Activated CD4-positive, alpha-beta T cell treated with anti-CD3 and anti-CD28 coated beads for 36 hours (primary cell): ENCODE data around the gene ADAM19. TPM values are rescaled to one million over a fixed set of nuclear protein-coding genes. Genes with fewer than 3 reads are reported as not detected.

Source experiments
- ATAC-seq: fragments of 200-7000 bp; cut with Tn5 transposase; one replicate; pipeline ENCODE4 v1.10.0; 2021; ENCODE audit warnings: mild to moderate bottlenecking, moderate library complexity
- CTCF ChIA-PET: fragments of 350-600 bp; sonication (Branson Sonifier 250); formaldehyde crosslinking; loops from one replicate; lab custom pipeline; 2021; ENCODE audit warnings: antibody characterized with exemption; lab: Charles Lee
- POLR2A ChIA-PET: fragments of 350-600 bp; sonication (Branson Sonifier 250); formaldehyde crosslinking; loops from one replicate; lab custom pipeline; 2021; ENCODE audit warnings: antibody characterized with exemption, inconsistent platforms; lab: Charles Lee
- DNase-seq: peaks from one replicate; pipeline ENCODE4 v3.0.0-alpha.2; 2020
- H3K27ac Mint-ChIP-seq: one replicate; pipeline ENCODE4 v1.8.0; 2021; ENCODE audit warnings: mixed read lengths
- H3K27me3 Mint-ChIP-seq: one replicate; pipeline ENCODE4 v1.8.0; 2021; ENCODE audit warnings: mixed read lengths
- H3K36me3 Mint-ChIP-seq: one replicate; pipeline ENCODE4 v1.8.0; 2021; ENCODE audit warnings: low read depth, mixed read lengths
- H3K4me1 Mint-ChIP-seq: one replicate; pipeline ENCODE4 v1.8.0; 2021; ENCODE audit warnings: mixed read lengths
- H3K4me3 Mint-ChIP-seq: one replicate; pipeline ENCODE4 v1.8.0; 2021; ENCODE audit warnings: mild to moderate bottlenecking, moderate library complexity, mixed read lengths
- H3K9me3 Mint-ChIP-seq: one replicate; pipeline ENCODE4 v1.8.0; 2021; ENCODE audit warnings: low read depth, mixed read lengths
- intact Hi-C, 2 experiments: fragments of 100-400 bp; cut with DNase I in 1 of 2; cut with micrococcal nuclease in 1 of 2; formaldehyde crosslinking; loops; one replicate each; pipeline versions ENCODE4 v1.14.2 to v1.15.1; 2022 to 2024; cut with DNase I, micrococcal nuclease
- total RNA-seq, 2 experiments: library from RNA; stranded (reverse); gene quantifications; one replicate each; pipeline ENCODE4 v1.2.3, GENCODE V29; 2021

Gene ADAM19
- total RNA-seq, 2 experiments from 2014 or later: 63.6 to 69.5 TPM

- Mint-ChIP-seq H3K9me3 (no peaks in the 10 kb centered on the region), H3K4me1 (peaks cover 26% of the 10 kb centered on the region), H3K27ac (no peak overlapping the region), H3K36me3 (peaks cover 17% of the 10 kb centered on the region), H3K27me3 (no peaks in the 10 kb centered on the region), H3K4me3 (no peak overlapping the region)
- ATAC-seq (peak; percentile 89), DNase-seq (peak; percentile 59)
- ChIA-PET CTCF (interaction anchor here (0.5 to 1.9 kb wide), 6 partner anchors 12 to 246 kb away, joined by 3 to 5 read pairs (median 3); no protein-coding TSS in a partner anchor), POLR2A (no interaction called here)
- intact Hi-C loops: no loop called here
Measured at GRCh38 chr5:157516006-157516405, 59.6 kb downstream of the ADAM19 start.

GRCh38 chr5:157514974-157515373 is 60.6 kb downstream of the ADAM19 start:
- intact Hi-C loops: no loop called here
- Mint-ChIP-seq H3K27ac (no peak overlapping the region), H3K4me1 (peaks cover 21% of the 10 kb centered on the region), H3K27me3 (no peaks in the 10 kb centered on the region), H3K9me3 (no peaks in the 10 kb centered on the region), H3K4me3 (no peak overlapping the region), H3K36me3 (peaks cover 17% of the 10 kb centered on the region)
- POLR2A ChIA-PET: no interaction called here
- CTCF ChIA-PET: interaction anchor here (1.9 kb wide), 1 partner anchor 247 kb away, joined by 5 read pairs; no protein-coding TSS in a partner anchor
- DNase-seq: no peak
- no peak for ATAC-seq

GRCh38 chr5:157513182-157513581 is 62.4 kb downstream of the ADAM19 start:
- Mint-ChIP-seq H3K27me3 (no peaks in the 10 kb centered on the region), H3K27ac (no peak overlapping the region), H3K4me1 (peaks cover 13% of the 10 kb centered on the region), H3K36me3 (peaks cover 15% of the 10 kb centered on the region), H3K4me3 (no peak overlapping the region), H3K9me3 (no peaks in the 10 kb centered on the region)
- CTCF ChIA-PET: interaction anchor here (0.6 kb wide), 1 partner anchor 112 kb away, joined by 3 read pairs; no protein-coding TSS in a partner anchor
- ATAC-seq (no peak), DNase-seq (no peak)
- intact Hi-C loops: no loop called here
- POLR2A ChIA-PET: no interaction called here

GRCh38 chr5:157511651-157512644 is 63.6 kb downstream of the ADAM19 start:
- Mint-ChIP-seq H3K9me3 (no peaks in the 10 kb centered on the region), H3K27me3 (no peaks in the 10 kb centered on the region), H3K4me1 (peaks cover 13% of the 10 kb centered on the region), H3K27ac (no peak overlapping the region), H3K4me3 (no peak overlapping the region), H3K36me3 (peaks cover 9% of the 10 kb centered on the region)
- POLR2A ChIA-PET: interaction anchor here (0.8 kb wide), 1 partner anchor 143 kb away, joined by 6 read pairs; no protein-coding TSS in a partner anchor
- DNase-seq (peak; percentile 72), ATAC-seq (peak; percentile 64)
- CTCF ChIA-PET: interaction anchor here (0.6 to 1.5 kb wide), 3 partner anchors 47 to 206 kb away, joined by 3 to 4 read pairs (median 3); no protein-coding TSS in a partner anchor
- intact Hi-C loops: no loop called here

DNA sequence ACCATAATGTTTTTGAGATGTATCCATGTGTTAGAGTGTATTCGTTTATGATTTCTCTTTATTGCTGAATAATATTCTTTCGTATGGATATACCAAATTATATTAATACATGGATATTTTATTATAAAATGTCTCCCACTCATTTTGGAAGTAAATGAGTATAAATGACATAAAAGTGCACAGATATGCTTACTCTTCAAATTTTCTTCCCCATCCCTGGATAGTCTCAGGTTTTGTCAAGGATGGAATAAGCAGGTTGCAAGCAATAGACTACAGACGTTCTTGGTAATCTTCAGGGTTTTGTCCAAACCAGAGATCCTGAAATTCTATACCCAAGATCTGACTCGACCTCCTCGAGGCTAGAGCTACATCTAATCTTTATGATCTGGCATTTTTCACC is 64.9 kb downstream of the ADAM19 start:
- ATAC-seq (no peak), DNase-seq (no peak)
- Mint-ChIP-seq H3K27ac (no peak overlapping the region), H3K36me3 (peaks cover 14% of the 10 kb centered on the region), H3K27me3 (no peaks in the 10 kb centered on the region), H3K4me3 (no peak overlapping the region), H3K9me3 (no peaks in the 10 kb centered on the region), H3K4me1 (peaks cover 12% of the 10 kb centered on the region)
- ChIA-PET CTCF (interaction anchor here (1.0 to 1.1 kb wide), 2 partner anchors 80 to 208 kb away, joined by 3 read pairs; no protein-coding TSS in a partner anchor), POLR2A (interaction anchor here (0.8 kb wide), 1 partner anchor 144 kb away, joined by 6 read pairs; no protein-coding TSS in a partner anchor)
- intact Hi-C loops: no loop called here

- H3K9me3 Mint-ChIP-seq: no peaks in the 10 kb centered on the region
- intact Hi-C loops: no loop called here
- no peak overlapping the region for H3K27ac Mint-ChIP-seq
- H3K36me3 Mint-ChIP-seq: peaks cover 18% of the 10 kb centered on the region
- ChIA-PET CTCF (interaction anchor here (1.2 to 1.3 kb wide), 2 partner anchors 125 to 209 kb away, joined by 3 read pairs; no protein-coding TSS in a partner anchor), POLR2A (no interaction called here)
- DNase-seq (no peak), ATAC-seq (peak; percentile 16)
- H3K4me1 Mint-ChIP-seq: peaks cover 12% of the 10 kb centered on the region
- H3K27me3 Mint-ChIP-seq: no peaks in the 10 kb centered on the region
- no peak overlapping the region for H3K4me3 Mint-ChIP-seq
Measured at GRCh38 chr5:157509587-157509986, 66.0 kb downstream of the ADAM19 start.

GRCh38 chr5:157509093-157509492 is 66.5 kb downstream of the ADAM19 start:
- H3K27ac Mint-ChIP-seq: no peak overlapping the region
- ChIA-PET CTCF (interaction anchor here (1.2 to 1.3 kb wide), 2 partner anchors 126 to 210 kb away, joined by 3 read pairs; no protein-coding TSS in a partner anchor), POLR2A (no interaction called here)
- H3K9me3 Mint-ChIP-seq: no peaks in the 10 kb centered on the region
- H3K36me3 Mint-ChIP-seq: peaks cover 18% of the 10 kb centered on the region
- intact Hi-C loops: no loop called here
- H3K4me3 Mint-ChIP-seq: no peak overlapping the region
- no peak for ATAC-seq
- DNase-seq: no peak
- H3K27me3 Mint-ChIP-seq: no peaks in the 10 kb centered on the region
- peaks cover 12% of the 10 kb centered on the region for H3K4me1 Mint-ChIP-seq

- no peaks in the 10 kb centered on the region for H3K27me3 Mint-ChIP-seq
- ChIA-PET CTCF (interaction anchor here (0.7 to 1.3 kb wide), 2 partner anchors 106 to 144 kb away, joined by 3 to 4 read pairs; no protein-coding TSS in a partner anchor), POLR2A (no interaction called here)
- peaks cover 12% of the 10 kb centered on the region for H3K4me1 Mint-ChIP-seq
- intact Hi-C loops: no loop called here
- ATAC-seq: no peak
- H3K36me3 Mint-ChIP-seq: peaks cover 21% of the 10 kb centered on the region
- no peak overlapping the region for H3K27ac Mint-ChIP-seq
- no peak for DNase-seq
- H3K4me3 Mint-ChIP-seq: no peak overlapping the region
- H3K9me3 Mint-ChIP-seq: no peaks in the 10 kb centered on the region
Measured at GRCh38 chr5:157506981-157507780, 68.4 kb downstream of the ADAM19 start.

DNA sequence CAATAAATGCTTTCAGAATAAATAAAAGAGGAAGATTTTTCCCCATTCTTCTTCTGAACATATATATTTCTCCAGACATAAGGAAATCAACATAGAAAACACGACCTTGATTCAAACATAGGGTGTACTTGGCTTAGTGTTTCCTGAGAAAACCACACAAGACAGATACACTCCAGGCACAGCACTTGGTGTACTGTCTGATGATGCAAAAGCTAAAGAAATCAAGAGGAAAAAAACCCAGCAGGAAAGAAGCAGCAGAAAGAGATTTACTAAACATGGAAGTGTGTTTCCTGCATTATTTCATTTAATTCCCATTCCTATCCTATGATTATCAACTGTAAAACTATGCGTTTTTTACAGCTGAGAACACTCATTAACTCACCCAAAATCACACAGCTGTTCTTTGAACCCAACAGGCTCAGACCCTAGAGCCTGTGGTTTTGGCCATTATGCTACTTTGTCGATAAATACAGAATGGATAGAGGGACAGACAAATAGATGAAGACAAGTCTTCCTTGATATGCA is 69.4 kb downstream of the ADAM19 start:
- Mint-ChIP-seq H3K4me1 (peaks cover 11% of the 10 kb centered on the region), H3K36me3 (peaks cover 19% of the 10 kb centered on the region), H3K4me3 (no peak overlapping the region), H3K9me3 (no peaks in the 10 kb centered on the region), H3K27me3 (no peaks in the 10 kb centered on the region), H3K27ac (no peak overlapping the region)
- intact Hi-C loops: no loop called here
- ATAC-seq: no peak
- POLR2A ChIA-PET: no interaction called here
- CTCF ChIA-PET: interaction anchor here (0.5 to 1.3 kb wide), 5 partner anchors 105 to 1789 kb away, joined by 3 to 4 read pairs (median 3); no protein-coding TSS in a partner anchor
- DNase-seq: no peak

DNA sequence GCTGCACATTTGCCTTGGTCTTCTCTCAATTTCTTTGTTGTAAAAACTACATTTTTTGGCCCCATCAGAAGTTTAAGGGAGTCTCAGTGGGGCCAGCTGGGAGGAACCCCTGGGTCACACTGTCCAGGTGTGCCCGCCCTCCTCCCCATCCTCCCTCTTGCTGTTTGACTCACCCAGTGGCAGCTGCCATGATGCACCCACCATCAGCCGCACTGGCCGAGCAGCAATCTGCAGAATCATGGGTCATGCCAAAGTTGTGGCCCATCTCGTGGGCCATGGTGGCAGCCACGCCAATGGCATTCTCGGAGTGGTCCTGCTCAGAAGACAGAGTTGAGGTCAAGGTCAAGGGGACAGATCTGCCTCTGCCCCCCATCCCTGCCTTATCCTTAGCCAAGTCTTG is 70.1 kb downstream of the ADAM19 start:
- intact Hi-C loops: no loop called here
- Mint-ChIP-seq H3K4me1 (peaks cover 11% of the 10 kb centered on the region), H3K4me3 (no peak overlapping the region), H3K36me3 (peaks cover 21% of the 10 kb centered on the region), H3K27ac (no peak overlapping the region), H3K27me3 (no peaks in the 10 kb centered on the region), H3K9me3 (no peaks in the 10 kb centered on the region)
- ATAC-seq (no peak), DNase-seq (no peak)
- POLR2A ChIA-PET: no interaction called here
- CTCF ChIA-PET: interaction anchor here (0.6 kb wide), 1 partner anchor 211 kb away, joined by 3 read pairs; no protein-coding TSS in a partner anchor
